ENCODE data around the gene LPAR6.

Gene LPAR6

DNA sequence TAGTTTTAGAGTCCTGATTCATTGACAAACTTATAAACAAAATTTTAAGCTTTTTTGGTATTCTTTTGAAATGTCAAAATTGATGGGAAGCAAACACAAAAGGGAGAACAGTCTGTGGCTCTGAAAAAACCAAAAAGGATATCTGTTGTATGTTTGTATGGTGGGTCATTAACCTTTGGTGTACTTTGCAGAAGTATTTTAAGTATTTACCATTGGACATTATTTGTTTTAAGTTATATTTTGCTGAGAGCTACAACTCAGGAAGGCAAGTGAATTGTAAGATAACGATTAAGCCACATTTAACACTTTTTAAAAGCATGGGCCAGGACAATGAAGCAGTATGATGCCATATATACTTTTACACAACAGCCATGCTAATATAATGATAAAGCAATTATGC, 15.2 kb downstream of the LPAR6 start:
- H3K36me3 ChIP-seq (replicated peaks), result no peaks in the 10 kb centered on the region
- no peaks in the 10 kb centered on the region for H3K27me3 ChIP-seq (replicated peaks)
- no peak for DNase-seq
- H3K4me3 ChIP-seq (ENCODE audit: low read depth, low read length), result no peak overlapping the region
- TF ChIP-seq, protein P1, sequence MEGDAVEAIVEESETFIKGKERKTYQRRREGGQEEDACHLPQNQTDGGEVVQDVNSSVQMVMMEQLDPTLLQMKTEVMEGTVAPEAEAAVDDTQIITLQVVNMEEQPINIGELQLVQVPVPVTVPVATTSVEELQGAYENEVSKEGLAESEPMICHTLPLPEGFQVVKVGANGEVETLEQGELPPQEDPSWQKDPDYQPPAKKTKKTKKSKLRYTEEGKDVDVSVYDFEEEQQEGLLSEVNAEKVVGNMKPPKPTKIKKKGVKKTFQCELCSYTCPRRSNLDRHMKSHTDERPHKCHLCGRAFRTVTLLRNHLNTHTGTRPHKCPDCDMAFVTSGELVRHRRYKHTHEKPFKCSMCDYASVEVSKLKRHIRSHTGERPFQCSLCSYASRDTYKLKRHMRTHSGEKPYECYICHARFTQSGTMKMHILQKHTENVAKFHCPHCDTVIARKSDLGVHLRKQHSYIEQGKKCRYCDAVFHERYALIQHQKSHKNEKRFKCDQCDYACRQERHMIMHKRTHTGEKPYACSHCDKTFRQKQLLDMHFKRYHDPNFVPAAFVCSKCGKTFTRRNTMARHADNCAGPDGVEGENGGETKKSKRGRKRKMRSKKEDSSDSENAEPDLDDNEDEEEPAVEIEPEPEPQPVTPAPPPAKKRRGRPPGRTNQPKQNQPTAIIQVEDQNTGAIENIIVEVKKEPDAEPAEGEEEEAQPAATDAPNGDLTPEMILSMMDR (IDR thresholded peaks at IDR 0.05; ENCODE audit: low read depth, low read length, missing control alignments), result no peak
- in situ Hi-C loops (cut with HindIII; ENCODE audit: low pct_ligation_motif_present, low sequenced_read_pairs), result no loop called here
- no peak overlapping the region for H3K27ac ChIP-seq

DNA sequence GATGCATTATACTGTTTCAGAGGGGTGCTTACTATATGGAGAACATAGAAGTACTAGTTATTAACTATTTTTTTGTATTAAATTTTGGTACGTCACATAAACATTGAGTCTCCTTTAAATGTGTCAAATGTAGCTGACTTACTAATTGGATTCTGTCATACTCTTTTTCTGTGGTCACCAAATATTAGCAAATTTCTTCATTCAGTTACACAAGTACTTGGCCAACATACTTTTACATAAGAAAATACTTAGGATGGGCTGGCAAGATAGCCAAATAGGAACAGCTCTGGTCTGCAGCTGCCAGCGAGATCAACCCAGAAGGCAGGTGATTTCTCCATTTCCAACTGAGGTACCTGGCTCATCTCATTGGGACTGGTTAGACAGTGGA, 19.2 kb downstream of the LPAR6 start:
- in situ Hi-C loops (cut with HindIII; ENCODE audit: low pct_ligation_motif_present, low sequenced_read_pairs), result no loop called here
- Histone ChIP-seq H3K27ac (no peak overlapping the region), H3K4me3 (ENCODE audit: low read depth, low read length) (no peak overlapping the region), H3K27me3 (replicated peaks) (no peaks in the 10 kb centered on the region), H3K36me3 (replicated peaks) (no peaks in the 10 kb centered on the region)
- no peak for DNase-seq
- TF ChIP-seq, protein P1 (IDR thresholded peaks at IDR 0.05; ENCODE audit: low read depth, low read length, missing control alignments), result no peak

DNA sequence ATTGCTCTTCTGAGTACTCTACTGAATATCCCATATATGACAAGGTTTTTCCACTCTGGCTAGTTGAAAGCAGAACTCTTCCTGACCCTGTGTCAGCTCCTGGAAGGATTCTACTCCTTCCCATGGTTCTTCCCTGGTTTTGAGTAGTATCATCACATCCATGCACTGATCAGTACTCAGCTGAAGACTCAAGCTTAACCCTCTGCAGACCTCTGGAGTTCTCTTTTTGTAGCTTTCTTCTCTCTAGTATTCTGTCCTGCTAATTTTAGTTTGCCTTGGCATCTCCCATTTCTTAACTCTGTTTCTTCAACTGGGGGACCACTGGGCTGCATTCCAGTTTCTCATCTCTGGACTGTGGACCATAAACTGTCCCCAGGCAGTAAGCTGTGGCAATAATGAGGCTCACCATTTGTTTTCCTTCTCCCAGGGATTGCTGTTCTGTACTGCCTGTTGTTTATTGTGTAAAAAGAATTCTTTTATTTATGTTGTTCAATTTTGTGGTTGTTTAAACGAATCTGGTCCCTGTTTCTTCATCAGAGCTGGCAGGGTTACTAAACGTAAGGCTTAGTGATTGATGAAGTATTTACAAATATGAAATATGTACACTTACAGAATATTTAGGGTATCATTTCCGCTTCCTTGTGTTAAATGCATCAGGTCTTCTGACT, 19.7 kb downstream of the LPAR6 start:
- TF ChIP-seq, protein P1 (IDR thresholded peaks at IDR 0.05; ENCODE audit: low read depth, low read length, missing control alignments), result no peak
- Histone ChIP-seq H3K27me3 (replicated peaks) (no peaks in the 10 kb centered on the region), H3K4me3 (ENCODE audit: low read depth, low read length) (no peak overlapping the region), H3K27ac (no peak overlapping the region), H3K36me3 (replicated peaks) (no peaks in the 10 kb centered on the region)
- DNase-seq, result no peak
- in situ Hi-C loops (cut with HindIII; ENCODE audit: low pct_ligation_motif_present, low sequenced_read_pairs), result no loop called here

DNA sequence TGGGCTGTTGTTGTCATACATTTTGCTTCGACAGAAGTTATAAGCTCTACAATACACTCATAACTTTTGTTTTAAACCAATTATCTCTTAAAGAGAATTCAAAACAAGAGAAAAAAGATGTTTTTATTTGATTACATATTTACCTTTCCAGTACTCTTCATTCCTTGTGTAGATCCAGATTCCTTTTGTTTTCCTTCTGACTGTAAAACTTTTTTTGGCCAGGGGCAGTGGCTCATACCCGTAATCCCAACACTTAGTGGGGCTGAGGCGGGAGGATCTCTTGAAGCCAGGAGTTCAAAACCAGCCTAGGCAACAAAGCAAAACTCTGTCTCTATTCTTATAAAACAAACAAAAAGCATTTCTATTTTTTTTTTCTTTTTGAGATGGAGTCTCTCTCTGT, 21.7 kb downstream of the LPAR6 start:
- TF ChIP-seq, protein P1 (IDR thresholded peaks at IDR 0.05; ENCODE audit: low read depth, low read length, missing control alignments), result no peak
- no peaks in the 10 kb centered on the region for H3K27me3 ChIP-seq (replicated peaks)
- no peak overlapping the region for H3K4me3 ChIP-seq (ENCODE audit: low read depth, low read length)
- DNase-seq, result no peak
- no peaks in the 10 kb centered on the region for H3K36me3 ChIP-seq (replicated peaks)
- in situ Hi-C loops (cut with HindIII; ENCODE audit: low pct_ligation_motif_present, low sequenced_read_pairs), result no loop called here
- H3K27ac ChIP-seq, result no peak overlapping the region

DNA sequence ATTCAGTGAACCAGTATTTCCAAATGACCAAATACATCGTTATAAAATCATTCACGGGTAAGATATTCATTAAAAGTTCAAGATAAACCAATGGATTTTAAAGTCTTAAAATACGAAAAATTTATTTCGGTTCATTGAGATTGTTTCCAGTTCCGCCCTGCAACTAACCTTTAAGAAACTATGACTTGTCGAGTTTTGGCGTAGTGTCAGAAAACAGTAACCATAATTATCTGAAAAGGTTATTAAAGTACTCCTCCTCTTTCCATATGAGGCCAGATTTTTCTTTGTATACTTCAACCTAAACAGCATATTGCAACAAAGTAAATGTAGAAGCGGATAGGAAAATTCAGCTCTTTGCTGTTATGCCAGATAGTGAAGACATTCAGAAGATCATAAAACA, 26.1 kb downstream of the LPAR6 start:
- TF ChIP-seq, protein P1 (IDR thresholded peaks at IDR 0.05; ENCODE audit: low read depth, low read length, missing control alignments), result no peak
- no peaks in the 10 kb centered on the region for H3K36me3 ChIP-seq (replicated peaks)
- in situ Hi-C loops (cut with HindIII; ENCODE audit: low pct_ligation_motif_present, low sequenced_read_pairs), result no loop called here

DNA sequence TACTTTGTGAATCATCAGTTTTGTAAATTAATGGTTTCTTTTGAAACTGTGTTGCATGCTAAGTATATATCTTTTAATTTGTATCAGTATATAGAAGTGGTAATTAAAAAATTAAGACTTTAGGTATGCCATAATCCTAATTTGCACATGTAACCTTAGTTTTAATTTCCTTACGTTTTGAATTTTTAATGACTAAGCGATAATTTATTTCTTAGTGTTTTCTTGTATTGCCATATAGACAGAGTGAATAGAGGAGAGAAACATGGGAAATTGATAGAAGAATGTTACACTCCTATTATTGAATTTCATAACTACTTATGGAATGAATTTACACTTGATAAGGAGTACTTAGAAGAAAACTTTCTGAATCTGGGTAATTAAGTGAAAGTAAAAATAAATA, 29.5 kb downstream of the LPAR6 start:
- in situ Hi-C loops (cut with HindIII; ENCODE audit: low pct_ligation_motif_present, low sequenced_read_pairs), result no loop called here
- Histone ChIP-seq H3K4me3 (ENCODE audit: low read depth, low read length) (no peak overlapping the region), H3K27me3 (replicated peaks) (no peaks in the 10 kb centered on the region), H3K36me3 (replicated peaks) (no peaks in the 10 kb centered on the region), H3K27ac (no peak overlapping the region)
- no peak for DNase-seq
- TF ChIP-seq, protein P1 (IDR thresholded peaks at IDR 0.05; ENCODE audit: low read depth, low read length, missing control alignments), result no peak

More for the DNA sequence above, 26.1 kb downstream of the LPAR6 start:
- H3K27me3 ChIP-seq (replicated peaks), result no peaks in the 10 kb centered on the region
- H3K27ac ChIP-seq, result no peak overlapping the region
- H3K4me3 ChIP-seq (ENCODE audit: low read depth, low read length), result no peak overlapping the region
- no peak for DNase-seq
